ENCODE measurements around the gene SYTL5. TPM values are rescaled to one million over a fixed set of nuclear protein-coding genes. Genes with fewer than 3 reads are reported as not detected.

The SYTL5 gene
- total and polyA plus RNA-seq, 5 donors = 0.06 to 0.39 (median 0.13) TPM; not detected in 1

GRCh38 chrX:38089173-38089982, 83.0 kb downstream of the SYTL5 start:
- 86% methylated on average over 8 of the region's 8 CpGs for WGBS
- ATAC-seq = no peak
- intact Hi-C loops (cut with DNase I) = no loop called here
- H3K4me1 ChIP-seq (ENCODE audit: control insufficient read depth, insufficient read depth, low read length) = no peaks in the 10 kb centered on the region
- H3K27ac ChIP-seq (ENCODE audit: low read length) = no peak overlapping the region
- no peaks in the 10 kb centered on the region for H3K27me3 ChIP-seq (ENCODE audit: control insufficient read depth, insufficient read depth)
- H3K4me3 ChIP-seq (ENCODE audit: low read length) = no peak overlapping the region
- H3K9me3 ChIP-seq (ENCODE audit: control insufficient read depth, low read length) = no peaks in the 10 kb centered on the region
- no peak for DNase-seq

GRCh38 chrX:38095971-38096529, 89.7 kb downstream of the SYTL5 start:
- Histone ChIP-seq H3K4me3 (ENCODE audit: low read length) (no peak overlapping the region), H3K27ac (ENCODE audit: low read length) (no peak overlapping the region), H3K9me3 (ENCODE audit: control insufficient read depth, low read length) (no peaks in the 10 kb centered on the region), H3K4me1 (ENCODE audit: control insufficient read depth, insufficient read depth, low read length) (no peaks in the 10 kb centered on the region), H3K27me3 (ENCODE audit: control insufficient read depth, insufficient read depth) (no peaks in the 10 kb centered on the region)
- ATAC-seq (no peak), DNase-seq (no peak)
- intact Hi-C loops (cut with DNase I) = no loop called here
- WGBS = 68% methylated on average over 4 of the region's 4 CpGs

- no peaks in the 10 kb centered on the region for H3K27me3 ChIP-seq (ENCODE audit: control insufficient read depth, insufficient read depth)
- ATAC-seq = no peak
- no peak overlapping the region for H3K27ac ChIP-seq (ENCODE audit: low read length)
- no peak for DNase-seq
- intact Hi-C loops (cut with DNase I) = no loop called here
- H3K9me3 ChIP-seq (ENCODE audit: control insufficient read depth, low read length) = no peaks in the 10 kb centered on the region
- no peaks in the 10 kb centered on the region for H3K4me1 ChIP-seq (ENCODE audit: control insufficient read depth, insufficient read depth, low read length)
- H3K4me3 ChIP-seq (ENCODE audit: low read length) = no peak overlapping the region
Measured at GRCh38 chrX:38099688-38100087, 93.3 kb downstream of the SYTL5 start.

- intact Hi-C loops (cut with DNase I) = no loop called here
- no peak for ATAC-seq
- no peak overlapping the region for H3K4me3 ChIP-seq (ENCODE audit: low read length)
- no peaks in the 10 kb centered on the region for H3K27me3 ChIP-seq (ENCODE audit: control insufficient read depth, insufficient read depth)
- no peak for DNase-seq
- no peaks in the 10 kb centered on the region for H3K4me1 ChIP-seq (ENCODE audit: control insufficient read depth, insufficient read depth, low read length)
- no peak overlapping the region for H3K27ac ChIP-seq (ENCODE audit: low read length)
- no peaks in the 10 kb centered on the region for H3K9me3 ChIP-seq (ENCODE audit: control insufficient read depth, low read length)
- 31% methylated on average over 2 of the region's 2 CpGs for WGBS
Measured at GRCh38 chrX:38102240-38102639, 95.9 kb downstream of the SYTL5 start.

- no peaks in the 10 kb centered on the region for H3K4me1 ChIP-seq (ENCODE audit: control insufficient read depth, insufficient read depth, low read length)
- ATAC-seq (no peak), DNase-seq (no peak)
- H3K9me3 ChIP-seq (ENCODE audit: control insufficient read depth, low read length) = no peaks in the 10 kb centered on the region
- WGBS = 100% methylated on average over 1 of the region's 1 CpG
- no peak overlapping the region for H3K4me3 ChIP-seq (ENCODE audit: low read length)
- H3K27me3 ChIP-seq (ENCODE audit: control insufficient read depth, insufficient read depth) = no peaks in the 10 kb centered on the region
- no peak overlapping the region for H3K27ac ChIP-seq (ENCODE audit: low read length)
- intact Hi-C loops (cut with DNase I) = no loop called here
Measured at GRCh38 chrX:38102875-38103274, 96.5 kb downstream of the SYTL5 start.

- Histone ChIP-seq H3K4me1 (ENCODE audit: control insufficient read depth, insufficient read depth, low read length) (no peaks in the 10 kb centered on the region), H3K9me3 (ENCODE audit: control insufficient read depth, low read length) (no peaks in the 10 kb centered on the region), H3K4me3 (ENCODE audit: low read length) (no peak overlapping the region), H3K27ac (ENCODE audit: low read length) (no peak overlapping the region), H3K27me3 (ENCODE audit: control insufficient read depth, insufficient read depth) (no peaks in the 10 kb centered on the region)
- intact Hi-C loops (cut with DNase I) = no loop called here
- no peak for ATAC-seq
- no peak for DNase-seq
- WGBS = 92% methylated on average over 5 of the region's 5 CpGs
Measured at GRCh38 chrX:38103857-38104812, 97.8 kb downstream of the SYTL5 start.

GRCh38 chrX:38105216-38105725, 98.9 kb downstream of the SYTL5 start:
- ATAC-seq = no peak
- Histone ChIP-seq H3K4me3 (ENCODE audit: low read length) (no peak overlapping the region), H3K27ac (ENCODE audit: low read length) (no peak overlapping the region), H3K4me1 (ENCODE audit: control insufficient read depth, insufficient read depth, low read length) (no peaks in the 10 kb centered on the region), H3K27me3 (ENCODE audit: control insufficient read depth, insufficient read depth) (no peaks in the 10 kb centered on the region), H3K9me3 (ENCODE audit: control insufficient read depth, low read length) (no peaks in the 10 kb centered on the region)
- intact Hi-C loops (cut with DNase I) = no loop called here
- no peak for DNase-seq
- WGBS = 95% methylated on average over 6 of the region's 6 CpGs

- DNase-seq (no peak), ATAC-seq (no peak)
- intact Hi-C loops (cut with DNase I) = no loop called here
- WGBS = 53% methylated on average over 6 of the region's 6 CpGs
- H3K4me3 ChIP-seq (ENCODE audit: low read length) = no peak overlapping the region
- H3K27ac ChIP-seq (ENCODE audit: low read length) = no peak overlapping the region
- no peaks in the 10 kb centered on the region for H3K27me3 ChIP-seq (ENCODE audit: control insufficient read depth, insufficient read depth)
- H3K4me1 ChIP-seq (ENCODE audit: control insufficient read depth, insufficient read depth, low read length) = no peaks in the 10 kb centered on the region
- no peaks in the 10 kb centered on the region for H3K9me3 ChIP-seq (ENCODE audit: control insufficient read depth, low read length)
Measured at GRCh38 chrX:38106991-38107655, 100.8 kb downstream of the SYTL5 start.

GRCh38 chrX:38108364-38108763, 102.0 kb downstream of the SYTL5 start:
- H3K27me3 ChIP-seq (ENCODE audit: control insufficient read depth, insufficient read depth) = no peaks in the 10 kb centered on the region
- no peaks in the 10 kb centered on the region for H3K4me1 ChIP-seq (ENCODE audit: control insufficient read depth, insufficient read depth, low read length)
- no peak for DNase-seq
- H3K27ac ChIP-seq (ENCODE audit: low read length) = no peak overlapping the region
- no peak overlapping the region for H3K4me3 ChIP-seq (ENCODE audit: low read length)
- intact Hi-C loops (cut with DNase I) = no loop called here
- 39% methylated on average over 6 of the region's 6 CpGs for WGBS
- ATAC-seq = no peak
- H3K9me3 ChIP-seq (ENCODE audit: control insufficient read depth, low read length) = no peaks in the 10 kb centered on the region

- intact Hi-C loops (cut with DNase I) = no loop called here
- no peak for ATAC-seq
- no peaks in the 10 kb centered on the region for H3K4me1 ChIP-seq (ENCODE audit: control insufficient read depth, insufficient read depth, low read length)
- DNase-seq = no peak
- H3K9me3 ChIP-seq (ENCODE audit: control insufficient read depth, low read length) = no peaks in the 10 kb centered on the region
- no peak overlapping the region for H3K27ac ChIP-seq (ENCODE audit: low read length)
- WGBS = 96% methylated on average over 4 of the region's 4 CpGs
- no peaks in the 10 kb centered on the region for H3K27me3 ChIP-seq (ENCODE audit: control insufficient read depth, insufficient read depth)
- H3K4me3 ChIP-seq (ENCODE audit: low read length) = no peak overlapping the region
Measured at GRCh38 chrX:38109042-38109898, 102.9 kb downstream of the SYTL5 start.
